ENCODE data around the gene HOXC12.

DNA sequence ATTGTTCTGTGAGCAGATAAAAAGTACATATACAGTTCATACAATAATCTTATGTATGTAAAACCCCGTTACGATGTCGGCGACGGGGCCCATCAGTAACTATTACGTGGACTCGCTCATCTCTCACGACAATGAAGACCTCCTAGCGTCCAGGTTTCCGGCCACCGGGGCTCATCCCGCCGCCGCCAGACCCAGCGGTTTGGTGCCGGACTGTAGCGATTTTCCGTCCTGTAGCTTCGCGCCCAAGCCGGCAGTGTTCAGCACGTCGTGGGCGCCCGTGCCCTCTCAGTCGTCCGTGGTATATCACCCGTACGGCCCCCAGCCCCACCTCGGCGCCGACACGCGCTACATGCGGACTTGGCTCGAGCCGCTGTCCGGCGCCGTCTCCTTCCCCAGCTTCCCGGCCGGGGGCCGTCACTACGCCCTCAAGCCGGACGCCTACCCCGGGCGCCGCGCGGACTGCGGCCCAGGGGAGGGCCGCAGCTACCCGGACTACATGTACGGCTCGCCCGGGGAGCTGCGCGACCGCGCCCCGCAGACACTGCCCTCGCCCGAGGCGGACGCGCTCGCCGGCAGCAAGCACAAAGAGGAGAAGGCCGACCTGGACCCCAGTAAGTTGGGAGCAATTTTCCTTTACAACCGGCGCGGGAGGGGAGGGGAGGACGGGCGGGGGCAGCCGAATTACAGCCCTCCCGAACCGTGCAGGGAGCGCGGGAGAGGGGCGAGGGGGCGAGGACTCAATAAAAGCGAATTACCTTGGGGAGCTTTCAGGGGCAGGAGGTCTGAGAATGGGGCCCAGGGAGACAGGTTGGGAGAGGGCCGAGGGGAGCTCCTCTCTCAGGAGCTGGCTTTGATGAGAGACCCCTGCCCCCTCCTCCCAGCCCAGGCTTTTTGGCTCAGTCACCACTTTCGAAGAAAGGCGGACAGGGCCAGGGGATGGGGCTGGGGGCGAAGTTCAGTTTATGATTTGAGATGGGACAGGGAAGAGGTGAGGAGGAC is 45.7 kb downstream of the HOXC12 start, which contains the start of gene HOXC9:
- TF ChIP-seq, protein P1, sequence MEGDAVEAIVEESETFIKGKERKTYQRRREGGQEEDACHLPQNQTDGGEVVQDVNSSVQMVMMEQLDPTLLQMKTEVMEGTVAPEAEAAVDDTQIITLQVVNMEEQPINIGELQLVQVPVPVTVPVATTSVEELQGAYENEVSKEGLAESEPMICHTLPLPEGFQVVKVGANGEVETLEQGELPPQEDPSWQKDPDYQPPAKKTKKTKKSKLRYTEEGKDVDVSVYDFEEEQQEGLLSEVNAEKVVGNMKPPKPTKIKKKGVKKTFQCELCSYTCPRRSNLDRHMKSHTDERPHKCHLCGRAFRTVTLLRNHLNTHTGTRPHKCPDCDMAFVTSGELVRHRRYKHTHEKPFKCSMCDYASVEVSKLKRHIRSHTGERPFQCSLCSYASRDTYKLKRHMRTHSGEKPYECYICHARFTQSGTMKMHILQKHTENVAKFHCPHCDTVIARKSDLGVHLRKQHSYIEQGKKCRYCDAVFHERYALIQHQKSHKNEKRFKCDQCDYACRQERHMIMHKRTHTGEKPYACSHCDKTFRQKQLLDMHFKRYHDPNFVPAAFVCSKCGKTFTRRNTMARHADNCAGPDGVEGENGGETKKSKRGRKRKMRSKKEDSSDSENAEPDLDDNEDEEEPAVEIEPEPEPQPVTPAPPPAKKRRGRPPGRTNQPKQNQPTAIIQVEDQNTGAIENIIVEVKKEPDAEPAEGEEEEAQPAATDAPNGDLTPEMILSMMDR (conservative IDR thresholded peaks at IDR 0.05) = no peak
- peak; percentile 50; the same call in 1 of the 2 replicates for TF ChIP-seq ZFX (IDR thresholded peaks at IDR 0.05)
